Neural cell (in vitro differentiated cells): ENCODE measurements around the gene SNX2. TPM values are rescaled to one million over a fixed set of nuclear protein-coding genes. Genes with fewer than 3 reads are reported as not detected.

Source experiments
- H2AFZ ChIP-seq: fragments of 200-600, 300-800 bp; sonication (generic), shearing (Covaris generic); 2 replicates; pipeline ENCODE4 v1.6.0; 2014; ENCODE audit warnings: low read depth, mild to moderate bottlenecking, antibody characterized with exemption, low read length, moderate library complexity
- H3F3A ChIP-seq: fragments of 200-600 bp; shearing (Covaris generic); 2 replicates; pipeline ENCODE4 v1.6.1; 2016; ENCODE audit warnings: mild to moderate bottlenecking, moderate library complexity, mixed read lengths, antibody characterized with exemption, low read length; ENCODE audit not compliant: insufficient read depth, poor library complexity, severe bottlenecking
- H3K27ac ChIP-seq: fragments of 200-600, 300-800 bp; sonication (generic), shearing (Covaris generic); 2 replicates; pipeline ENCODE4 v1.5.1; 2014; ENCODE audit warnings: mild to moderate bottlenecking, low read length, moderate library complexity
- H3K27me3 ChIP-seq: fragments of 300-800, 200-600 bp; sonication (generic), shearing (Covaris generic); 2 replicates; pipeline ENCODE4 v1.6.0; 2014; ENCODE audit warnings: mild to moderate bottlenecking, low read depth, low read length, moderate library complexity; ENCODE audit not compliant: insufficient read depth
- H3K36me3 ChIP-seq: fragments of 300-800, 200-600 bp; sonication (generic), shearing (Covaris generic); 2 replicates; pipeline ENCODE4 v1.5.1; 2014; ENCODE audit warnings: mild to moderate bottlenecking, antibody characterized with exemption, low read length, moderate library complexity; ENCODE audit not compliant: insufficient read depth
- H3K4me2 ChIP-seq: fragments of 300-800, 200-600 bp; sonication (generic), shearing (Covaris generic); 2 replicates; pipeline ENCODE4 v1.6.0; 2014; ENCODE audit warnings: mild to moderate bottlenecking, low read length
- H3K4me3 ChIP-seq: fragments of 300-800, 200-600 bp; sonication (generic), shearing (Covaris generic); 2 replicates; pipeline ENCODE4 v1.5.1; 2014; ENCODE audit warnings: mild to moderate bottlenecking, low read length, moderate library complexity
- H3K79me2 ChIP-seq: fragments of 200-600 bp; shearing (Covaris generic); replicated peaks from 2 replicates; pipeline ENCODE4 v1.6.0; 2014; ENCODE audit warnings: mild to moderate bottlenecking, low read length, moderate library complexity; ENCODE audit not compliant: insufficient read depth
- H3K9ac ChIP-seq: fragments of 300-800, 200-600 bp; sonication (generic), shearing (Covaris generic); 2 replicates; pipeline ENCODE4 v1.6.1; 2016; ENCODE audit warnings: mild to moderate bottlenecking, low read length, mixed read lengths
- H3K9me2 ChIP-seq: fragments of 200-600 bp; shearing (Covaris generic); 2 replicates; pipeline ENCODE4 v1.6.1; 2016; ENCODE audit warnings: mild to moderate bottlenecking, low read length, mixed read lengths; ENCODE audit not compliant: insufficient read depth
- H3K9me3 ChIP-seq: fragments of 200-600, 300-800 bp; sonication (generic), shearing (Covaris generic); 2 replicates; pipeline ENCODE4 v1.6.1; 2016; ENCODE audit warnings: mild to moderate bottlenecking, mixed run types, low read length, moderate library complexity, mixed read lengths
- H4K20me1 ChIP-seq: fragments of 200-600 bp; shearing (Covaris generic); 2 replicates; pipeline ENCODE4 v1.6.1; 2016; ENCODE audit warnings: mild to moderate bottlenecking, mixed run types; ENCODE audit not compliant: insufficient read depth
- EP300 ChIP-seq: fragments of 450-650 bp; conservative IDR thresholded peaks from 2 replicates; pipeline ENCODE4 v1.6.1; 2014; ENCODE audit warnings: antibody characterized with exemption, mild to moderate bottlenecking, moderate library complexity; ENCODE audit not compliant: poor library complexity, severe bottlenecking
- EZH2 ChIP-seq: fragments of 200-600, 300-800 bp; shearing (Covaris generic), sonication (generic); IDR thresholded peaks from 2 replicates; pipeline ENCODE4 v1.6.1; 2014; ENCODE audit warnings: antibody characterized with exemption, low read length, borderline replicate concordance, mild to moderate bottlenecking; ENCODE audit not compliant: insufficient read depth, poor library complexity, severe bottlenecking
- MXI1 ChIP-seq: fragments of 450-650 bp; conservative IDR thresholded peaks from 2 replicates; pipeline ENCODE4 v1.6.1; 2014; ENCODE audit warnings: antibody characterized with exemption, mild to moderate bottlenecking; ENCODE audit not compliant: poor library complexity, severe bottlenecking
- POLR2AphosphoS5 ChIP-seq: IDR thresholded peaks from 2 replicates; pipeline ENCODE4 v1.6.1; 2012
- RAD21 ChIP-seq: fragments of 450-650 bp; conservative IDR thresholded peaks from 2 replicates; pipeline ENCODE4 v1.6.1; 2014; ENCODE audit warnings: antibody characterized with exemption, mild to moderate bottlenecking, moderate library complexity
- REST ChIP-seq: IDR thresholded peaks from 2 replicates; pipeline ENCODE4 v1.6.1; 2012; ENCODE audit warnings: borderline replicate concordance
- SMC3 ChIP-seq: fragments of 450-650 bp; conservative IDR thresholded peaks from 2 replicates; pipeline ENCODE4 v1.6.1; 2014; ENCODE audit warnings: antibody characterized with exemption, mild to moderate bottlenecking, moderate library complexity; ENCODE audit not compliant: poor library complexity
- TAF1 ChIP-seq: IDR thresholded peaks from 2 replicates; pipeline ENCODE4 v1.6.1; 2012; ENCODE audit warnings: low read depth
- polyA plus RNA-seq: library from polyadenylated mRNA; depleted of rRNA; stranded (reverse); fragments of >200 nt; gene quantifications from 2 replicates; pipeline ENCODE4 v1.2.3, GENCODE V29; 2014
- TF ChIP-seq, protein P1 (sequence below): fragments of 450-650 bp; IDR thresholded peaks from 2 replicates; pipeline ENCODE4 v1.5.1; 2014; ENCODE audit warnings: antibody characterized with exemption, mild to moderate bottlenecking, moderate library complexity; ENCODE audit not compliant: poor library complexity, severe bottlenecking

The SNX2 gene
- polyA plus RNA-seq, 1 donor from 2014 or later = 36.1 TPM

DNA sequence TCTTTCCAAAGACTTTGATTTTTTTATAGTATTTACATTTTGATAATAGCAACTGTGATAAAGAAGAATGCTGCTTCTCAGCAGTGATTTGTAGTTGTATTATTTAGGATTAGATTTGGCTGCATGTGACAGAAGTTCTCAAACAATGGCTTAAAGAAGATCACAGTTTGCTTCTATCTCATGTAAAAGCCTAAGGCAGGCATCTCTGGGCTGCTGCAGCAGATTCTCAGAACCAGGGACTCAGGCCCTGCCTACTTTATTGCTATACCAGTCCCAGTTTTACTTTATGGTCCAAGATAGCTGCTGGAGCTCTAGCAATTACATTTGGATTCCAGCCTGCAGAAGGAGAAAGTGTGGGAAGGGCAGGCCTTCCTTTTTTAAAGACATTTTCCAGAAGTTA, 8.8 kb upstream of the SNX2 start:
- Histone ChIP-seq H3K4me2 (no peak overlapping the region), H3K36me3 (no peaks in the 10 kb centered on the region), H3K4me3 (no peak overlapping the region), H3K9ac (no peak overlapping the region), H3K9me3 (no peaks in the 10 kb centered on the region), H4K20me1 (no peaks in the 10 kb centered on the region), H3K79me2 (no peaks in the 10 kb centered on the region), H3F3A (no peaks in the 10 kb centered on the region), H3K27me3 (no peaks in the 10 kb centered on the region), H2AFZ (no peak overlapping the region), H3K9me2 (no peaks in the 10 kb centered on the region), H3K27ac (no peak overlapping the region)
- TF ChIP-seq EZH2 (no peak), EP300 (no peak), RAD21 (no peak), SMC3 (no peak), TAF1 (no peak), REST (no peak), POLR2AphosphoS5 (no peak), MXI1 (no peak)
- TF ChIP-seq, protein P1, sequence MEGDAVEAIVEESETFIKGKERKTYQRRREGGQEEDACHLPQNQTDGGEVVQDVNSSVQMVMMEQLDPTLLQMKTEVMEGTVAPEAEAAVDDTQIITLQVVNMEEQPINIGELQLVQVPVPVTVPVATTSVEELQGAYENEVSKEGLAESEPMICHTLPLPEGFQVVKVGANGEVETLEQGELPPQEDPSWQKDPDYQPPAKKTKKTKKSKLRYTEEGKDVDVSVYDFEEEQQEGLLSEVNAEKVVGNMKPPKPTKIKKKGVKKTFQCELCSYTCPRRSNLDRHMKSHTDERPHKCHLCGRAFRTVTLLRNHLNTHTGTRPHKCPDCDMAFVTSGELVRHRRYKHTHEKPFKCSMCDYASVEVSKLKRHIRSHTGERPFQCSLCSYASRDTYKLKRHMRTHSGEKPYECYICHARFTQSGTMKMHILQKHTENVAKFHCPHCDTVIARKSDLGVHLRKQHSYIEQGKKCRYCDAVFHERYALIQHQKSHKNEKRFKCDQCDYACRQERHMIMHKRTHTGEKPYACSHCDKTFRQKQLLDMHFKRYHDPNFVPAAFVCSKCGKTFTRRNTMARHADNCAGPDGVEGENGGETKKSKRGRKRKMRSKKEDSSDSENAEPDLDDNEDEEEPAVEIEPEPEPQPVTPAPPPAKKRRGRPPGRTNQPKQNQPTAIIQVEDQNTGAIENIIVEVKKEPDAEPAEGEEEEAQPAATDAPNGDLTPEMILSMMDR = no peak

DNA sequence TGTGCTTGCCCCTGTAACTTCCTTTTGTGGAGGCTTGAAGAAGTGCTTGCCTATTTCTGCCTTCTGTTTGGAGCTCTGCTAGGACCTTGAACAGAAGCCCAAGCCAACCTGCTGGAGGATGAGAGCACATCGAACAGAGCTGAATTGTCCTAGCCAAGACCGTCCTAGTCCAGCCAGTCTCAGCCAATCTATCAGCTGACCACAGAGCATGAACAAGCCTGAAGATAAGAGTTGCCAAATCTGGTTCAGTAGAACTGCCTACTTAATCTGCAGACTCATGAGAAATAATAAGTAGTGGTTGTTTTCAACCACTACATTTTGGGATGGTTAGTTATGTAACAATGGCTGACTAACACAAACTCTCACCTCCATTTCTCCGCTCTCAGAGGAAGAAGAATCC, 4.4 kb upstream of the SNX2 start:
- no peak overlapping the region for H2AFZ ChIP-seq
- no peaks in the 10 kb centered on the region for H3K9me2 ChIP-seq
- TF ChIP-seq EZH2 (no peak), EP300 (no peak), MXI1 (no peak), POLR2AphosphoS5 (no peak), TAF1 (no peak), REST (no peak), SMC3 (no peak), RAD21 (no peak)
- TF ChIP-seq, protein P1 = no peak

More for the DNA sequence above, 4.4 kb upstream of the SNX2 start:
- H3K4me3 ChIP-seq = no peak overlapping the region
- no peaks in the 10 kb centered on the region for H4K20me1 ChIP-seq
- no peaks in the 10 kb centered on the region for H3K9me3 ChIP-seq
- no peaks in the 10 kb centered on the region for H3K27me3 ChIP-seq
- H3K36me3 ChIP-seq = no peaks in the 10 kb centered on the region
- H3K9ac ChIP-seq = no peak overlapping the region
- no peak overlapping the region for H3K27ac ChIP-seq
- H3K79me2 ChIP-seq = no peaks in the 10 kb centered on the region
- no peak overlapping the region for H3K4me2 ChIP-seq
- no peaks in the 10 kb centered on the region for H3F3A ChIP-seq
